NCI-H2196 (cell line): Measurements from ENCODE around the gene ELK1.
"Not testable (repeated sequence)": the region's sequence is repeated elsewhere in the genome, so short reads cannot be mapped to it uniquely, and the experiment has no call there.

Source experiments
- DNase-seq: peaks from one replicate; lab custom pipeline; 2025; ENCODE audit not compliant: unreplicated experiment; lab: John Stamatoyannopoulos, UW

ELK1 gene

GRCh38 chrX:47612418-47612817, 37.9 kb downstream of the ELK1 start:
- no peak for DNase-seq

GRCh38 chrX:47611926-47612325, 38.4 kb downstream of the ELK1 start:
- no peak for DNase-seq

GRCh38 chrX:47611489-47611888, 38.9 kb downstream of the ELK1 start:
- DNase-seq = no peak

DNA sequence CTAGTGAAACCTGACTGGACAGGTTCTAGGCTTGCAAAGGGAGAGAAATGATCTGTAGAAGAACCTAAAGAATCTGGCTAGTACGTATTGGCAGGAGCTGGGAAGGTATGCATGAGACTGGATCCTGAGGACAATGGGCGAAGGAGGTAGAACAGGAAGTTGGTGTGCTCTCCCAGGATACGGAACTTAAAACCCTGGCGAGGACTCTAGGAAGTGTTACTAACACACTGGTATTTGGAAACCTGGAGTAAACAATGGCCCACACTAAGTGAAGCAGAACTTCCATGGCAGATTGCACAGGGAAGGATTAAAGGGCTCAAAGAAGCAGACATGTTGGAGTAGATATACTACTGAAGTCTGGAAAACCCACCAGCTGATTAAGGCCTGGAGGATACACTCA, 39.9 kb downstream of the ELK1 start:
- no peak for DNase-seq

GRCh38 chrX:47608130-47608810, 42.1 kb downstream of the ELK1 start:
- no peak for DNase-seq

DNA sequence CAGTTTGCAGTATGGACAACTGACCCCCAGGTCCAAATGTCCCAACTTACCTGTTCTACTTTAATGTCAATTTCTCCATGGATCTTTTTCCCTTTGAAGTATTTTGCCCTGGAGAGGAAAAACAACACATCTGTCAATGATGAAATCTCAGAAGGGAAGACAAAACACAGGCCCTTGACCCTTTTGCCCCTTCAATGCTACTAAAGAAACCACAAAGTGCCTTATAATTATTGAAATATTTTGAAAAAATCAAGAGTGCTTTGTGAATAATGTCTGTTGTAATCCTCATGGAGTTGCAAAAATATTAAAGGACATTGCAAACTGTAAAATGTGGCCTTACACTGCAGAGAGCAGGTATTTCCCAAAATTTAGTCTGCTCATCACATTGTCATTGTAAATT, 43.3 kb downstream of the ELK1 start:
- no peak for DNase-seq

- no peak for DNase-seq
Measured at GRCh38 chrX:47605024-47605423, 45.3 kb downstream of the ELK1 start.

- not testable (repeated sequence) for DNase-seq
Measured at GRCh38 chrX:47603125-47603524, 47.2 kb downstream of the ELK1 start.

- DNase-seq = no peak
Measured at GRCh38 chrX:47597222-47597621, 53.1 kb downstream of the ELK1 start.

- DNase-seq = no peak
Measured at GRCh38 chrX:47596256-47596655, 54.1 kb downstream of the ELK1 start.

- DNase-seq = no peak
Measured at GRCh38 chrX:47595716-47596251, 54.6 kb downstream of the ELK1 start.

- DNase-seq = no peak
Measured at GRCh38 chrX:47593522-47593921, 56.8 kb downstream of the ELK1 start.

DNA sequence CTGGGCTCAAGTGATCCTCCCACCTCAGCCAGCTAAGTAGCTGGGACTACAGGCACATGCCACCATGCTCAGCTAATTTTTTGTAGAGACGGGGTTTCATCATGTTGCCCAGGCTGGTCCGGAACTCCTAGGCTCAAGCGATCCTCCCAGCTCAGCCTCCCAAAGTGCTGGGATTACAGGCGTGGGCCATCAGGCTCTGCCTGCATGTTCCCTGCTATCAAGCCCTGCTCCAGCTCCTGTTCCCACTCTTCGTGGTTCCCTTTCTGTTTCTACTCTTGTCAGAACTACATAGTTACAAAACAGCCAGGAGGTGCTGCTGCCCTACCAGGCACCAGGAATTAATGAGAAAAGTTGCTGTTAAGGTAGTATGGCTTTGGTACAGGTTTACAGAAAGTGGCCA, 59.4 kb downstream of the ELK1 start:
- DNase-seq = no peak

DNA sequence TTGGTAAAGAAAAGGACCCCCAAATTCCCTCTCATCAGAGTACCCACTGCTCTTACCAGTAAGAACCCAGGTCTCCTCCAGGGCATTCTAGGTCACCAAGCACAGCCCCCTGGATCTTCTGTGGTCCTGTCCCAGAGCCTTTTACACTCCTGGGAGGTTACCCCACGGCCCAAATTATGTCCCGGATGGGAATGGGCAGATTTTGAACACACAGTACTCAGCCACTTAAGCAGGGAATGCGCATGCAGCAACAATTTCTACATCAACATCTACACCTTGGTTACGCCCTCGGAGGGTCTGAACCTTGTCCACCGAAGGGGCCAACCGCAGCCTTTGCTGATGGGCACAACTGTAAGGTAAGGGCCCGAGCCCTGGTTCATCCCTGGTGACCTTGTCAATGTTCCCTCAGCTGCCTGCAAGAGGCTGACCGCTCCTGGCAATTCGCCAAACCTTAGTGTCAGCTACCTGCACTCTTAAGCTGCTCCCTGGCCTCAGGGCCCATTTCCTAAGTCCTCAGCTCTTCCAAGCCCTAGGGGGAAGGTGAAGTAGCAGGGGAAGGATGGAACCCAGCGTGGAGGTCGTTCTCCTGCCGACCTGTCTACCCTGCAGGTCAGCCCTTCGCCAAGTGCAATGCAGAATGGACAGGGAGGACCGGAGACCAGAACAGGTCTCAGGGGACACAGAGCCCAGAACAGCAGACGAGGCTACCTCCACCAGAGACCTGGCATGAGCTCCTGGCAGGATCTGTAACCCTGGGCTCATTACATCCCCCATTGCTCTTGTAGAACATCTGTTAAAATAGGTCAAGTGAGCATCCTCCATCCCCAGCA, 62.2 kb downstream of the ELK1 start:
- no peak for DNase-seq

- DNase-seq = no peak
Measured at GRCh38 chrX:47587091-47587891, 63.1 kb downstream of the ELK1 start.

- DNase-seq = no peak
Measured at GRCh38 chrX:47586043-47586787, 64.1 kb downstream of the ELK1 start.
